Raji (cell line): ENCODE data around the gene SPON1.

Experiments
- POLR2A ChIP-seq: IDR thresholded peaks from 2 replicates; pipeline ENCODE4 v1.6.1; 2011; ENCODE audit warnings: low read depth, low read length, control low read depth; ENCODE audit not compliant: insufficient read depth

The SPON1 gene

DNA sequence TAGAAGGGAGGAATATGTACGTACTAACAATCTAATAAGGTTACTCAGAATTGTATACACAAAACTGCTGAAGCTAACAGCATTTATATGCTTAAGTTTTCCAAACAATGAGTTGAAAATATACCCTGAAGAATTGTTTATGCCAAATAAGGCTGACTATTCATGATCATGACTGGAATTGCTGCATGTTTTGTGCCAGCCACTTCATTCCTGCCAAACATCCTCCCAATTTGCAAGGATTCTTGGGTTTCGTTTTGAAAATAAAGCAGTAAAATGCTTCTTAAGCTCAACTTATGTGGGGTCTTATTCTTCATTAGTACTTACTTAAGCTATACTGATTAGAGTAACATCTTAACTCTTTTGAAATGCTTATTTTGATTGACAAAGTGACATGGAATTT, 149.0 kb downstream of the SPON1 start:
- no peak for TF ChIP-seq POLR2A

DNA sequence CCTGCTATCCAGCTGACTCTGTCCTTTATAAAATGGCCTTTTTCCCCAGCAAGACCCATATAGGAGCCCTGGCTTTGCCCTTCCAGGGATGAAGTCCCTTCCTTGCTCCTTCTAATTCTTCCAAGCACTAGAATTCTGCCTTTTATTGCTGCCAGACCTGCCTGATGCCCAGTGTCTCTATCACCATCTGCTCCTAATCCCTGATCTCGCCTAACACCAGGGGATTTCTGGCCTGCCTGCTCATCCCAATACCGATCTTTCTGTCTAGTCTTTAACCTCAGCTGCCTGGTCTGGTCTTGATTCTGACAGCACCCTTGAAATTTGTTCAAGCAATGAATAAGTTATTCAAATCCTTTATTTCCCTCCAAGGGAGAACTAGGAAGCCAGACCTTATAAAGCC, 150.2 kb downstream of the SPON1 start:
- TF ChIP-seq POLR2A, result no peak

DNA sequence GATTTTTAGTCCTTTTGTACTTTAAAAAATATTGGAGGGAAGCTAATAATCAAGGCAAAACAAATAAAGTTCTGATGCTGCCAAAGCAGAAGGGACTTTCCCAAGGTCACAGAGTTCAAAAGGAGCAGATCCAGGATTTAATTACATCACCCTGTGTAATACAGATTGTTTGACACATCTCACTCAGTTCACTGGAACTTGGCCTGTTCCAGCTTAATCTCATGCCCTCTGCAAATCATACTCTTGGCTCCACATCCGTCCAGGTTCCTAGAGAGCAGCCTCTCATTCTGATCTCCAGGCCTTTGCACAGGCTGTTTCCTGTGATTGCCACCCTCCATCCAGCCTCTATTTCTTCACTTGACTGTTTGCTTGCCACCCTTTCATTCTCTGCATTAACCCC, 151.7 kb downstream of the SPON1 start:
- no peak for TF ChIP-seq POLR2A

DNA sequence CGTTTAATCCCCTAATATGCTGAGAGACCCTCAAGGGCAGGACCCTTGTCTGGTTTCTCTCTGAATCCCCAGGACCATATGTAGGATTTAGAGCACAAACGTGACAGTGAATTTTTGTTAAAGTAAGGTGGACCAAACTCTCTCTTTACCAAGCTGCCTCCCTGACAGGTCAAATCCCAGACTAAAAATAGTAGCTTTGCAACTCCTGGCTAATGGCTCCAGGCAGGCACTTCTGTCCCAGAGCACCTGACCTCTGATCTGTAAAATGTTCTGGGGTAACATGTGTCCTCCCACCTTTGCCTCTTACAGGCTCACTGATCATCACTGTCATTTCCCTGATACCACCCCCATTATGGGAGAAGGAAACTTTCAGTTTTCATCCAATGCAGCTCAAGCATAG, 152.3 kb downstream of the SPON1 start:
- no peak for TF ChIP-seq POLR2A

DNA sequence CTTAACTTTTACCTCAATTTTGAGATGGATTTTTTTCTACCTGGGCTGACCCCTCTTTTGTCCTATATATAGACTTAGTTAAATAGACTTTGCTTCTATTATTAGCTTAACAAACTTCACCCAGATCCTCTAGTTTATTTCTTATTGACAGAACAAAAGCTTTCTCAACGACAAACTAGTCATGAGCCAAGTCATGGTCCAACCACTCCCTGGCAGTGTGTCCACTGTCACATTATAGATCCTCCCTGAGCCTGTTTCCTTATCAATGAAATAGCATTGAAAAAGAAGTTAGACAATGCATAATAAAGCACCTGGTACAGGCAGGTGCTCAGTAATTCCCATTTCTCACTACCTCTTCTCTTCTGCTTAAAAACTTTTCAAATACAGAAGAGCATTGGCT, 155.1 kb downstream of the SPON1 start:
- no peak for TF ChIP-seq POLR2A

DNA sequence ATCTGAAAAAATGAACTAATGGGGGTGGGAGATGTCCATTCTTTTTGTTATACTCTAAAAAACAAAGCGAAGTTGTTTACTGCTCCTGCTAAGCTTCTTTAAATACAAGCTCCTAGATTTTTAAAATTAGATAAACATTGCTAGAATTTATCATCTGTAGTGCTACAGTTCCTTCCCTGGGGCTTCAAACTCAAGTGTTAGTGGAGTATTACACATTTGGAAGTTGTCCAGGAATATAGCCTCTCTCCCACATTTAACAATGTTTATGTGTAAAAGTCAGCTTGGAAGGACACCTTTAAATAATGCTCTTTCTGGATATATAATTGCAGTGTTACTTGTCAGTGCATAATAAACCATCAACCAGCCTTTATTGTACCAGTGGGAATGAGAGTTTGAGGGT, 155.5 kb downstream of the SPON1 start:
- TF ChIP-seq POLR2A, result no peak

DNA sequence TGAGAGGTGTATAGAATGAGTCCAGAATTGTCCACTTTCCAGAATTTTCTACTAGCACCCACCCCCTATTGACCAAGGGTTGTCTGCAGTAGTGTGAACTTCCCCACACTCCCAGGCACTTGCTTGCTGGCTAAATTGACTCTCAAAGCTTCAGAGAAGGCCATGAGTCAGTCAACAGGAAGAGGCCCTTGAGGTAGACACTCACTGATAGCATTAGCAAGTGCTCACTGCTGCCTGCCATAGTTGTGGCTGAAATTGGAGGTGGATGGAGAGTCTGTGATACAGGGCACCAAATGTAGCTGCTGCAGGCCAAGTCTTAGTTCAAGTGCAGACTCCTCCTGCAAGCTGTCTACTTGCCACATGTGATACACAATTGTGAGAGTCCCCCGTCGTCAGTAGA, 156.8 kb downstream of the SPON1 start:
- TF ChIP-seq POLR2A, result no peak

DNA sequence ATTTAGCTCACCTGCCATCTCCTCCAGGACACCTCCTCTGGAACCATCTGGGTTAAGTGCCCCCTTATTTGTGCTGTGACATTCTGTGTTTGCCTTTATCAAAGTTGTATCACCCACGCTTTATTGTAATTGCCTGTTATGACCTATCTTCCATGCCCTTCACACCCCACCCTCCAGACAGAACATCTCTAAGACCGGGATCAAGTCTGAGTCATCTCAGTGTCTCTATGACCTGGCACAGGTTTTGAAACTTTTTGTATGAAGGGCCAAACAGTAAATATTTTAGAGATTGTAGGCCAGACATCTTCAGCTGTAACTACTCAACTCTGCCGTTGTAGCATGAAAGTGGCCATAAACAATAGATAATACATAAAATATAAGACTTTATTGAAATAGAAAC, 161.8 kb downstream of the SPON1 start:
- no peak for TF ChIP-seq POLR2A

DNA sequence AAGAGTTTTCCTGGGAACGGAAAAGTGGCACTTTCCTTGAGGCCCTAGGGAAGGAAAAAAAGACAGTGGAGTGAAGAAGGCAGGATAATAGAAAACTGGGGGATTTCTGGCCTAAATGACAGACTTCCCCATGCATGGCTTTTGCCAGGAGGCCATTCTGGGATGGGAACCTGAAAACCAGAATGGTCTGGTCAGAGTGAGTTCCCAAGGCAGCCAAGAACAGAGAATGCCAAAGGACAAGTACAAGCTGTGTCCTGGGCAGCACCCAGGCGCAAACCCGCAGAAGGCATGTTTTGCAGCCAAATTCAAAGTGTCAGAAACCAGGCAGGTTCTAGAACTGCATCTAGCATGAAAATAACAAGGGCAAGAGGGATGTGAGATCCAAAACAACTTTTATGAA, 162.4 kb downstream of the SPON1 start:
- TF ChIP-seq POLR2A, result no peak

DNA sequence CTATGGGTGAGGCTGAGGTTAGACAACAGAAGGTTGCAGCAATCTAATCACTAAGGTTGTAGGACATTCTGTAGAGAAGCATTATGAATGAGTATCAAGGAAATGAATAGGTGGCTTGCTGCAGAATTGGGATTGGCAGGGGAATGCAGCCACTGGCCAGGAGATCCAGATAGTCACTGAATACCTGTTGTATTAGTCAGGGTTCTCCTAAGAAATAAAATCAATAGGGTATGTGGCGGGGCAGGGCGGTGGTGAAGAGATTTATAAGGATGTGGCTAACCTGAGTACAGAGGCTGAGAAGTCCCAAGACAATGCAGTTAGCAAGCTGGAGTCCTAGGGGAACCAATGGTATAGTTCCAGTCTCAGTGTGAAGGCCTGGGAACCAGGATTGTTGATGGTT, 163.0 kb downstream of the SPON1 start:
- no peak for TF ChIP-seq POLR2A

DNA sequence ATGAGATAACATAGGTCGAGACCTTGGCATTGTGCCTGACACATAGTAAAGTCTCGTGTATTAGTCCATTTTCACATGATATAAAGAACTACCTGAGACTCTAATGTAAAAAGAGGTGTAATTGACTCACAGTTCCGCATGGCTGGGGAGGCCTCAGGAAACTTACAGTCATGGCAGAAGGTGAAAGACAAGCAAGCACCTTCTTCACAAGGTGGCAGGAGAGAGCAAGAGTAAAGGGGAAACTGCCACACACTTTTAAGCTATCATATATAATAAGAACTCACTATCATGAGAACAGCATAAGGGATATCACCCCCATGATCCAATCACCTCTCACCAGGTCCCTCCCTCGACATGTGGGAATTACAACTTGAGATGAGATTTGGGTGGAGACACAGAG, 165.2 kb downstream of the SPON1 start:
- no peak for TF ChIP-seq POLR2A

DNA sequence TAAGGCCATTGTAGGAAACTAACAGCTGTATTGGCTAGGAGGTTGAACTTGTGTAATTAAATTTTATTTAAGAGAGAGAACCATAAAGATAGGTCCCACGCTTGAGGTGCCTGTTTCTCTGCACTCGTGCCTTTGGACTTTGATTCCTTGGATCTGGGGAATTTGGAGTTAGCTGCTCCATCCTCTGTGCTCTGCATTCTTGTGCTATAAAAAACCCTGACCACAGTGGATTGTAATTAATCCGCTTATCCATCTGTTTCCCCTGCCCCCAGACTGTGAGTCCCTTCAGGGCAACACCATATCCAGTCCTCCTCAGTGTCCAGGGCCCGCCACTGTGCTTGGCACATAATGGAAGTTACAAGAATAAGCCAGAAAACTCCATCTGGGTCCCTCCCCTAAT, 169.8 kb downstream of the SPON1 start:
- TF ChIP-seq POLR2A, result no peak

DNA sequence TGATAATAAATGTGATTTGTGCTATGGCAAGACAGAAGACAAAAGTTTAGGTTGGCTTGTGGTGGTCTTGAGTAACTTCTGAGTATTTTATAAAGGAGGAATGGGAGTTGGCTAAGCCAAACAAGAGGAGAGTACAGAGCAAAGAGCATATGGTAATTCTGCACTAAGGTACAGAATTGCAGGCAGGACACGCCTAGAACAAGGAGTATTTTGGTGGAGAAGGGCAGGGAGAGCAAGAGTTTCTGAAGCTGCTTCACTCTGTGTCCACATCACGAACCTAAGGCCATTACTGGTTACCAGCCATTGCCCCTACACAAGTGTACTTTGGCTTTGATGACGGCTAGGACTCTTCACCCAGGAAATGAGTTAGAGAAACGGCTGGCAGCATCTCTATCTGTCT, 170.9 kb downstream of the SPON1 start:
- TF ChIP-seq POLR2A, result no peak

DNA sequence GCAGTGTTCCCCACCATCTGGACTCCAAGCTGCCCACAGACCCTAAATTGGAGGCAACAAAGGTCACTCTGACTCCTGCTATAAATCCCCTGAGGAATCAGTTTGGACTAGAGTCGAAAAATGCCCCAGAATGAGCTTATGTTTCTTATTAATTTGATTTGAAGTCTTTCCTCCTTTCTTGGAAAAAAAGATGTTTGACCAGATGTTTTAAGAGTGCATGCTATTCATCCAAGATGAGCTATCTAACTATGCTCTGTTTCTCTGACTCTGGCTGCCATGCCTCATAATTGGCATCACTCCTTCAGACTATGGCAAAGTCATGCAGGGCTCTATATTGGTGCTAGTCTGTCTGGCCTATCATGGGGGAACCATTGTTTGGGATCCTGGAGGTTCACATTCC, 174.0 kb downstream of the SPON1 start:
- TF ChIP-seq POLR2A, result no peak

DNA sequence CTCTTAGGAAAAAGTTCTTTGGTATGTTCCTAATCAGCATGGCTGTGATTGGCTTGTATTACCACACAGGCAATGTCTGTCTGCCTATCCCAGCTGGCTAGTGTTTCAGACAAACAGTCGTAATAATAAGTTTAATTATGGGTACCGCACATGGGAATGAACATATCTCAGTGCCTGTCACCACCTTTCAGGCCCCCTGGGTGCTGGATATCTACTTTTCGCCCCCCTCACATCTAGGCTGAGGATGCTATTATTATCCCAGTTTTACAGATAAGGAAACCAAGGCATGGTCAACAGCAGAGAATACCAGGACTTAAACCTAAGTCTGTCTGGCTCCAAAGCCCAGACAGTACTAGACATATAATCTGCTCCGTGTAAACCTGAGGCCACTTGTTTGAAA, 174.8 kb downstream of the SPON1 start:
- no peak for TF ChIP-seq POLR2A

DNA sequence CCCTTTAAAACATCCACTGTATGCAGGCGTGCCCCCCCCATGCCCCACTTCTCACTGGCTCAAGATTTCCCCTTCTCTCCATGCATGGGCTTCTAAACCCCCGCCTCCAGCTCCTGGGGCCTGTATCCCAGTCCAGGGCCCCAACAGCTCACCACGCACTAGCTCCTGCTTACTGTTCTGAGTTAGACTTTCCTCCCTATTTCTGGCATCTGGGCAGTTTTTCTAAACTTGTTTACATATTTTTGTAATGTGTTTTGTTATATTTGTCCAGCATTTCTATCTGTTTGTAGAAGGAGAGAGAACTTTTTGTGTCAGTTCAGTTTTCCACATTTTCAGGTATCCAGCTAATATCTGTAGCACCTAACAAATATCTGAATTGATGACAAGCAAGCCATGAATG, 178.5 kb downstream of the SPON1 start:
- no peak for TF ChIP-seq POLR2A

DNA sequence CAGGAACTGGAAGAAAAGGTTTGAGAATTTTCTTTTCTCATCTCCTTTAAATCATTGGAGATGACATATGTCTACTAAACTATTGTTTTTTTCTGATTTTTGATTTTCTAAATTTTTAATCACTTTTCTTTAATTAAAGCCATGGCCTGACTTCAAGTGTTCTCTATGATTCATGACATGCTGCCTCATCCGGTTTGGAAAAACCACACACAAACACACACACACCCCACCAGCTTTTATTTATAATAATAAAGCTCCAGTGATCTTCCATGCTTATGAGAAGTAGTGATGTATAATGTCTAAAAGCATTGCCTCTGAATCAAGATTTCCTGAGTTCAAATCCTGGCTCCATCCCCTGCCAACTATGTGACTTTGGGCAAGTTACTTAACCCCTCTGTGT, 179.2 kb downstream of the SPON1 start:
- no peak for TF ChIP-seq POLR2A

DNA sequence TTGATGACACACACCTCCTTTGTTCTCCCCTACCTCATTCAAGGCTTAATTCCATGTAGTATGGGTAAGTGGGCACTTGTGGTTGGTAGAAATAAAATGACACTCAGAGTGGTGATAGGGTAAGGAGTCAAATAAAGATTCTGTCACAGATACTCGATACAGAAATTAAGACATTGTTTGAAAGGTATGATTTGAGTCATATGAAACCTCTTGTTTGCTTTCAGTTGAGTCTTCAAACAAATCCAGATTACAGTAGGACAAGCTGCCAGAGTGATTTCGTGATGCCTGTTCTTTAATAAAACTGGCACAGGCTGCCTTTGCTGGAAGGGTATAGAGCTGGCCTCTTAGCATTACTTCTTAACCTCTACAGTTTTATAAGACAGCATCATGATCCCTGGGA, 182.4 kb downstream of the SPON1 start:
- no peak for TF ChIP-seq POLR2A
